BLaER1 treated with 17β-estradiol and CSF1 and Interleukin-3, amounts not matched to agents 10 nM and 100 nM (cell line): ENCODE measurements around the gene EP400.
A peak's percentile ranks its signal among the peaks of the same experiment; 100 is the strongest.

Experiments
- H3K27ac ChIP-seq, 11 experiments: shearing (Covaris generic); formaldehyde crosslinking; 2 replicates each; pipeline ENCODE4 v1.8.1; 2022
- H3K27me3 ChIP-seq, 11 experiments: shearing (Covaris generic); formaldehyde crosslinking; 2 replicates each; pipeline ENCODE4 v1.8.1; 2022
- H3K36me3 ChIP-seq, 11 experiments: shearing (Covaris generic); formaldehyde crosslinking; 2 replicates each; pipeline ENCODE4 v1.8.1; 2022
- H3K4me1 ChIP-seq, 10 experiments: shearing (Covaris generic); formaldehyde crosslinking; 2 replicates each; pipeline ENCODE4 v1.8.1; 2022
- H3K4me2 ChIP-seq, 11 experiments: shearing (Covaris generic); formaldehyde crosslinking; 2 replicates each; pipeline ENCODE4 v1.8.1; 2022
- H3K4me3 ChIP-seq, 10 experiments: shearing (Covaris generic); formaldehyde crosslinking; 2 replicates each; pipeline ENCODE4 v1.8.1; 2022
- H3K9ac ChIP-seq, 11 experiments: shearing (Covaris generic); formaldehyde crosslinking; 2 replicates each; pipeline ENCODE4 v1.8.1; 2022
- H3K9me3 ChIP-seq, 11 experiments: shearing (Covaris generic); formaldehyde crosslinking; replicated peaks in 1 of 11; 2 replicates each; pipeline ENCODE4 v1.8.1; 2022
- H4K20me1 ChIP-seq, 11 experiments: shearing (Covaris generic); formaldehyde crosslinking; 2 replicates each; pipeline ENCODE4 v1.8.1; 2022
- Cebpa-rat ChIP-seq, 11 experiments: shearing (Covaris generic); IDR thresholded peaks; 2 replicates each; pipeline ENCODE4 v1.8.1; 2022

The EP400 gene

DNA sequence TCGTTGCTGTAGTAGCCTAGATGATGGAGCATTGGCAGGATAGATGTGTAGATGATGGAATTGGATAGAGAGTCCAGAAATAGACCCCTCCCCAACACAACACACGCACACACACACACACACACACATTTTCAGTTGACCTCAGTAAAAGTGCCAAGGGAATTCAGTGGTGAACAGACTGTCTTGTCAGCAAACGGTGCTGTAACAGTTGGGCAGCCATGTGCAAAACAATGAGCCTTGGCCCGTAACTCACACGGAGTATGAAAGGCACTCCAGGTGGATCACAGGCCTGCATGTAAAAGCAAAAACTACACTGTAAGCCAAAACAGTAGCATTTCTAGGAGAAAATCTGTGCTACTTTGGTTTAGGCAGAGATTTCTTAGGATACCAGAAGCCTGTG is 106.6 kb downstream of the EP400 start:
- Histone ChIP-seq H3K27ac (no peak overlapping the region), H4K20me1 (peaks cover 31 to 97% (median 90%) of the 10 kb centered on the region in 11 experiments; a peak in 21 of 22 replicates), H3K36me3 (peaks cover 53 to 96% (median 71%) of the 10 kb centered on the region in 11 experiments), H3K4me3 (no peak overlapping the region), H3K4me2 (peak overlapping the region; percentile 12 to 91 (median 80); a peak in 19 of 22 replicates), H3K27me3 (peaks cover 0 to 14% (median 0%) of the 10 kb centered on the region in 11 experiments; a peak in 3 of 22 replicates), H3K9me3 (peaks cover 0 to 4% (median 4%) of the 10 kb centered on the region in 11 experiments; a peak in 17 of 22 replicates), H3K9ac (no peak overlapping the region), H3K4me1 (peaks cover 19 to 100% (median 93%) of the 10 kb centered on the region in 10 experiments)
- TF ChIP-seq Cebpa-rat (IDR thresholded peaks at IDR 0.05) = no peak

DNA sequence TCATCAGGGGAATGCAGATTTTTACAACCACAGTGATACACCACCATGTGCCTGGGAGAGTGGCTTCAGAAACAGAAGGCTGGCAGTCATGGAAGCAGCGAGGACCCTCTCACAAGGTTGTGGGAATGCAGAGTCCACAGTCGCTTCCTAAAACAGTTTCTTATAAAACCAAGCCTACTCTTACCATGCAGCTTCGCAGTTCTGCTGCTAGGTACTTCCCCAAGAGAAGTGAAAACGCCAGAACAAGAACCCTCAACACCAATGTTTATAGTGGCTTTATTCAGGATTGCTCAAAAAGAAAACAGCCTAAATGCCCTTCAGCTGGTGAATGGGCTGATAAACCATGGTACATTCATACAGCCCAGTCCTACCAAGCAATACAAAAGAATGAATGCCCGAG is 107.2 kb downstream of the EP400 start:
- no peak overlapping the region for H3K9ac ChIP-seq
- H3K4me1 ChIP-seq = peaks cover 19 to 100% (median 99%) of the 10 kb centered on the region in 10 experiments
- peaks cover 31 to 97% (median 90%) of the 10 kb centered on the region in 11 experiments; a peak in 21 of 22 replicates for H4K20me1 ChIP-seq
- TF ChIP-seq Cebpa-rat (IDR thresholded peaks at IDR 0.05) = no peak
- peak overlapping the region; percentile 12 to 91 (median 80); a peak in 20 of 22 replicates for H3K4me2 ChIP-seq
- 0 out of 20 replicates have a peak overlapping the region, but pooled peaks of 1 of the 10 experiments have one; percentile 3 for H3K4me3 ChIP-seq
- peaks cover 48 to 96% (median 70%) of the 10 kb centered on the region in 11 experiments; a peak in 21 of 22 replicates for H3K36me3 ChIP-seq
- no peaks in the 10 kb centered on the region for H3K9me3 ChIP-seq
- peaks cover 0 to 16% (median 0%) of the 10 kb centered on the region in 11 experiments; a peak in 3 of 22 replicates for H3K27me3 ChIP-seq
- H3K27ac ChIP-seq = no peak overlapping the region

DNA sequence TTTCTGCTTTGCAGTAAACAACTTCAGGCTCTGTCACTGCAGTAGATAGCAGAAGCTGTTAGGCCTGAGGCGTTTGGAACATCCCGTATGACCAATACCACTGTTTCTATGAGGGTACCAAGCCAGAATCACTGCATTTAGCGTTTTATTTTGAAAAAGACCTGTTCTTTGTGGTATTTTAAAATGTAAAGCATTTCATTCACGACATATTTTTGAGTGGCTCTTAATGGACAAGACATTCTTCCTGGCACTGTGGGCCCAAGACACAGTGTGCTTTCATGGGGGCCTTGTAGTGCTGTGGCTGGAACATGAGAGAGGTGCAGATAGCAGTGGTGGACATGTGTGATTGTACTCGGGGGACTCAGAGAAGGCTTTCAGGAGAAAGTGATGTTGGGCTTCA is 107.9 kb downstream of the EP400 start:
- Histone ChIP-seq H3K4me2 (peak overlapping the region in 8 of 11 experiments; percentile 14 to 91 (median 80); a peak in 13 of 22 replicates), H3K27ac (no peak overlapping the region), H3K36me3 (peaks cover 46 to 96% (median 75%) of the 10 kb centered on the region in 11 experiments; a peak in 21 of 22 replicates)

GRCh38 chr12:132061197-132061596 is 111.5 kb downstream of the EP400 start:
- H3K4me2 ChIP-seq = peak overlapping the region in 7 of 11 experiments; percentile 73 to 91 (median 83); a peak in 12 of 22 replicates
- H3K27ac ChIP-seq = no peak overlapping the region
- no peak for TF ChIP-seq Cebpa-rat (IDR thresholded peaks at IDR 0.05)
- no peak overlapping the region for H3K4me3 ChIP-seq
- H3K36me3 ChIP-seq = peaks cover 44 to 91% (median 68%) of the 10 kb centered on the region in 11 experiments; a peak in 21 of 22 replicates
- H3K27me3 ChIP-seq = peaks cover 0 to 23% (median 0%) of the 10 kb centered on the region in 11 experiments; a peak in 4 of 22 replicates
- peaks cover 34 to 100% (median 99%) of the 10 kb centered on the region in 10 experiments for H3K4me1 ChIP-seq
- H4K20me1 ChIP-seq = peaks cover 33 to 97% (median 90%) of the 10 kb centered on the region in 11 experiments; a peak in 21 of 22 replicates
- H3K9ac ChIP-seq = no peak overlapping the region
- no peaks in the 10 kb centered on the region for H3K9me3 ChIP-seq

More for the DNA sequence above, 107.9 kb downstream of the EP400 start:
- Histone ChIP-seq H3K9ac (no peak overlapping the region), H3K27me3 (peaks cover 0 to 17% (median 0%) of the 10 kb centered on the region in 11 experiments; a peak in 3 of 22 replicates), H3K4me1 (peaks cover 19 to 100% (median 99%) of the 10 kb centered on the region in 10 experiments), H4K20me1 (peaks cover 29 to 97% (median 90%) of the 10 kb centered on the region in 11 experiments; a peak in 21 of 22 replicates), H3K9me3 (no peaks in the 10 kb centered on the region), H3K4me3 (no peak overlapping the region)
- TF ChIP-seq Cebpa-rat (IDR thresholded peaks at IDR 0.05) = no peak

DNA sequence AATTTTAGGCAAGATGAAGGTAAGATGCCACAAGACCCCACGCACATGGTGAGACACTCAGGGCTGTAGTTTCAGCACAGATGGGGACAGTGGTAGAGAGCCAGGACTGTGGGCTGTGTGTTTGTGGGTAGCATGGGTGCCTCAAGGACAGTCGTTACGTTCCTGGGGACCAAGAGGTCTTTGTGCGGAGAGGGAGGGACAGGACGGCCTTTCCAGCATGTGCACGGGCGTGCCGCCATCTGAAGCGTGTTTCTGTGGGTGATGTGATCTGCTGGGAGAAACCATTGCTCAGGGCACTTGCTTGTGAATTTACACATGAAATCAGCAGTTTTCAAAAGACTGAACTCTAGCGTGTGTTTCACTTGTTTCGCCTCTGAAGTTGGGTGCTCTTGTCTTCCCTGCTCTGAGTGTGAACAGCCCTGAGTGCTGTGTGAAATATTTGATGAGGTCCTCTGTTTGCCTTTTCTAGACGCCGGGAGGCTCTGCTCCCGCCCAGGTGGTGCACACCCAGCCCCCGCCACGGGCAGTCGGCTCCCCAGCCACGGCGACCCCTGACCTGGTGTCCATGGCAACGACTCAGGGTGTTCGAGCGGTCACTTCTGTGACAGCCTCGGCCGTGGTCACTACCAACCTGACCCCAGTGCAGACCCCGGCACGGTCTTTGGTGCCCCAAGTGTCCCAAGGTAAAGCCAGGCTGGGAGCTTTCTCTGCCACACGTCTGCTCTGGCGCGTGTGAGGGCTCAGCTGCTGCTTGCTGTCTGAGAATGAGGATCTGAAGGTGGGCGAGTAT is 112.1 kb downstream of the EP400 start:
- H4K20me1 ChIP-seq = peaks cover 39 to 97% (median 90%) of the 10 kb centered on the region in 11 experiments; a peak in 21 of 22 replicates

GRCh38 chr12:132062481-132062880 is 112.7 kb downstream of the EP400 start:
- Histone ChIP-seq H3K9me3 (no peaks in the 10 kb centered on the region), H3K36me3 (peaks cover 48 to 89% (median 71%) of the 10 kb centered on the region in 11 experiments), H3K27ac (no peak overlapping the region), H4K20me1 (peaks cover 40 to 97% (median 90%) of the 10 kb centered on the region in 11 experiments), H3K4me1 (peaks cover 34 to 100% (median 99%) of the 10 kb centered on the region in 10 experiments), H3K4me3 (no peak overlapping the region), H3K4me2 (peak overlapping the region in 9 of 11 experiments; percentile 71 to 91 (median 81); a peak in 17 of 22 replicates), H3K27me3 (peaks cover 0 to 27% (median 0%) of the 10 kb centered on the region in 11 experiments; a peak in 4 of 22 replicates), H3K9ac (peak overlapping the region in 1 of 11 experiments; percentile 14; a peak in 2 of 22 replicates)
- TF ChIP-seq Cebpa-rat (IDR thresholded peaks at IDR 0.05) = no peak

More for the DNA sequence above, 112.1 kb downstream of the EP400 start:
- Histone ChIP-seq H3K4me2 (peak overlapping the region in 9 of 11 experiments; percentile 10 to 91 (median 81); a peak in 17 of 22 replicates), H3K27ac (no peak overlapping the region), H3K9me3 (no peaks in the 10 kb centered on the region), H3K9ac (peak overlapping the region in 1 of 11 experiments; percentile 14; a peak in 1 of 22 replicates), H3K36me3 (peaks cover 47 to 89% (median 71%) of the 10 kb centered on the region in 11 experiments; a peak in 21 of 22 replicates), H3K4me3 (no peak overlapping the region), H3K4me1 (peaks cover 34 to 100% (median 99%) of the 10 kb centered on the region in 10 experiments), H3K27me3 (peaks cover 0 to 23% (median 0%) of the 10 kb centered on the region in 11 experiments; a peak in 4 of 22 replicates)
- TF ChIP-seq Cebpa-rat (IDR thresholded peaks at IDR 0.05) = no peak

DNA sequence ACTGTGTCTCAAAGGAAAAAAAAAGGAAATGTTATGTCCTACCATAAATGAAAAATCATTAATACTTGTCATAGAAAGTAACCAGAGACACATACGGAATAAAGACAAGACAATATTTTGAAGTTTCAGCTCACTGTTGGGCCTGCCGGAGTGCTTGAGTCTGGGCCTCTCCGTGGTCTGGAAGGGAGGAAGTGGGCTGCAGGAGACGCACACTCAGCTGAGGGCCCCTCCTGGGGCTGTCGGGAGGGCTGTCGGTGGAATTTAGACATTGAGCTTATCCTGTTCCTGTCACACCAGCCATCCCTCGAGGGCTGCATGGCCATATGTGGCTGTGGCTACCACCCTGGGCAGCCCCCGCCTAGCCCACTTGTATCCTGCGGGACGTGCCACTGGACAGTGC is 113.7 kb downstream of the EP400 start:
- Histone ChIP-seq H3K4me3 (no peak overlapping the region), H3K27ac (no peak overlapping the region), H3K4me1 (peaks cover 35 to 100% (median 99%) of the 10 kb centered on the region in 10 experiments), H3K4me2 (peak overlapping the region; percentile 62 to 91 (median 78)), H3K27me3 (peaks cover 0 to 34% (median 0%) of the 10 kb centered on the region in 11 experiments; a peak in 4 of 22 replicates), H3K9ac (peak overlapping the region in 1 of 11 experiments; percentile 2; a peak in 1 of 22 replicates), H4K20me1 (peaks cover 49 to 97% (median 91%) of the 10 kb centered on the region in 11 experiments), H3K36me3 (peaks cover 48 to 89% (median 73%) of the 10 kb centered on the region in 11 experiments), H3K9me3 (no peaks in the 10 kb centered on the region)
- no peak for TF ChIP-seq Cebpa-rat (IDR thresholded peaks at IDR 0.05)

DNA sequence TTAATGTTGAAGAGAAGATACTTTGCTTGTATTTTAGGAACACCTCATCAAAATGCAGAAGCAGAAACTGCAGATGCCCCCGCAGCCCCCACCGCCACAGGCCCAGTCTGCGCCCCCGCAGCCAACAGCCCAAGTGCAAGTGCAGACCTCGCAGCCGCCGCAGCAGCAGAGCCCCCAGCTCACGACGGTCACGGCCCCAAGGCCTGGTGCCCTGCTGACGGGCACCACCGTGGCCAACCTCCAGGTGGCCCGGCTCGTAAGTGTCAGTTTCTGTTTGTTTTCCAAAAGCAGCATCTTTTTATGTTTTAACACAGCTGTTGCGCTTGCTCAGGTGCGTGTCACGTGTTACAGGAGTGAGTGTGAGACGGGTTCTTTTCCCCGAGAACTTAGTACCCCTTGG is 114.9 kb downstream of the EP400 start:
- peaks cover 50 to 89% (median 74%) of the 10 kb centered on the region in 11 experiments for H3K36me3 ChIP-seq

More for the DNA sequence above, 114.9 kb downstream of the EP400 start:
- H3K4me1 ChIP-seq = peaks cover 38 to 100% (median 98%) of the 10 kb centered on the region in 10 experiments
- no peak for TF ChIP-seq Cebpa-rat (IDR thresholded peaks at IDR 0.05)
- H3K4me3 ChIP-seq = no peak overlapping the region
- peaks cover 56 to 100% (median 94%) of the 10 kb centered on the region in 11 experiments for H4K20me1 ChIP-seq
- H3K27ac ChIP-seq = no peak overlapping the region
- H3K9me3 ChIP-seq = no peaks in the 10 kb centered on the region
- H3K9ac ChIP-seq = no peak overlapping the region
- peaks cover 0 to 34% (median 0%) of the 10 kb centered on the region in 11 experiments; a peak in 4 of 22 replicates for H3K27me3 ChIP-seq
- peak overlapping the region in 9 of 11 experiments; percentile 73 to 91 (median 83); a peak in 18 of 22 replicates for H3K4me2 ChIP-seq
